RWPE1 (cell line): ENCODE data around the gene PELI2.
A peak's percentile ranks its signal among the peaks of the same experiment; 100 is the strongest.

Experiments used
- CTCF ChIA-PET: fragments of 350-600 bp; sonication (Branson Sonifier 250); formaldehyde crosslinking; extraction: SDS; loops from one replicate; lab custom pipeline; 2021; lab: Yijun Ruan, JAX
- POLR2A ChIA-PET: fragments of 400-600 bp; formaldehyde crosslinking; extraction: SDS; loops from one replicate; lab custom pipeline; 2020; ENCODE audit warnings: antibody characterized with exemption; ENCODE audit not compliant: low non-redundant PET; lab: Yijun Ruan, JAX
- DNase-seq: peaks from one replicate; pipeline ENCODE4 v3.0.0; 2012; ENCODE audit warnings: low spot score
- H3K27ac ChIP-seq: fragments of 450-650 bp; 2 replicates; pipeline ENCODE4 v1.5.1; 2017
- TF ChIP-seq, protein P1 (sequence below): fragments of 450-650 bp; conservative IDR thresholded peaks from 2 replicates; pipeline ENCODE4 v1.5.1; 2017; ENCODE audit warnings: low read depth, mild to moderate bottlenecking

The PELI2 gene

DNA sequence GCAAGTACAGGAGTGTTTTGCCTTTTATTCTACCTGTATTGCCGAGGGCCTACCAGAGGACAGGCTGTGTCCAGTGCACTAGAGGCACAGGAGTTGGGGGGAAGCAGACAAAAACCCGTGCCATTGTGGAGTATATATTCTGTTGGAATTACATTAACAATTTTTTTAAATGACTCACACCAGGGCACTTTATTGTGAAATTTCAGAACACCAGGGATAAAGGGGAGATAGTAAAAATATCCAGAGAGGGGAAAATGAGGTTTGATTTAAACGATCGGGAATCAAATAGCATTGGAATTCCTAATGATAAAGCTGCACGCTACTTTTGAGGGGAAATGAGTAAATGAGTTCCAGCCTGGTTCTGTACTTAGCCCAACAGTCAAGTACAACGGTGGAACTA is 123.2 kb downstream of the PELI2 start:
- DNase-seq, result no peak
- TF ChIP-seq, protein P1, sequence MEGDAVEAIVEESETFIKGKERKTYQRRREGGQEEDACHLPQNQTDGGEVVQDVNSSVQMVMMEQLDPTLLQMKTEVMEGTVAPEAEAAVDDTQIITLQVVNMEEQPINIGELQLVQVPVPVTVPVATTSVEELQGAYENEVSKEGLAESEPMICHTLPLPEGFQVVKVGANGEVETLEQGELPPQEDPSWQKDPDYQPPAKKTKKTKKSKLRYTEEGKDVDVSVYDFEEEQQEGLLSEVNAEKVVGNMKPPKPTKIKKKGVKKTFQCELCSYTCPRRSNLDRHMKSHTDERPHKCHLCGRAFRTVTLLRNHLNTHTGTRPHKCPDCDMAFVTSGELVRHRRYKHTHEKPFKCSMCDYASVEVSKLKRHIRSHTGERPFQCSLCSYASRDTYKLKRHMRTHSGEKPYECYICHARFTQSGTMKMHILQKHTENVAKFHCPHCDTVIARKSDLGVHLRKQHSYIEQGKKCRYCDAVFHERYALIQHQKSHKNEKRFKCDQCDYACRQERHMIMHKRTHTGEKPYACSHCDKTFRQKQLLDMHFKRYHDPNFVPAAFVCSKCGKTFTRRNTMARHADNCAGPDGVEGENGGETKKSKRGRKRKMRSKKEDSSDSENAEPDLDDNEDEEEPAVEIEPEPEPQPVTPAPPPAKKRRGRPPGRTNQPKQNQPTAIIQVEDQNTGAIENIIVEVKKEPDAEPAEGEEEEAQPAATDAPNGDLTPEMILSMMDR, result no peak
- ChIA-PET CTCF (no interaction called here), POLR2A (no interaction called here)
- no peak overlapping the region for H3K27ac ChIP-seq

DNA sequence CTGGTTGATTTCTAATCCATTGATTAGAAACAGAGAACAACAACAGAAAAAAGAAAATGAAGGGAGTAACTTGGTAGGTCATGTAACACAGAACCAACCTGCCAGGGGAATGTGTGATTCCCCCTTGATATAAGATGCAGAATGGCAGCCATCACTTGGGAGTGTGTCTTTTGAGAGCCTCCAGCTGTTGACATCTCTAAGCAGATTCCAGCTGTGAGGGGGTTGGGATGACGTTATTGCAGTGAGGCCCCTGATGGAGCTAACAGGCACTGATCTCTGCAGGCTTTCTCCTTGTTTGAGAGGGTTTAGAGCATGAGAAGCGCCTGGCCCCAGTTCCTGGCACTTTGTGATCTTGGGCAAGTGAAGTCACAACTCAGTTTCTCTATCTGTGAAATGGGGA is 124.9 kb downstream of the PELI2 start:
- ChIA-PET CTCF (interaction anchor here (0.6 kb wide), 1 partner anchor 812 kb away, joined by 3 read pairs; no protein-coding TSS in a partner anchor), POLR2A (no interaction called here)
- H3K27ac ChIP-seq, result no peak overlapping the region
- DNase-seq, result no peak
- TF ChIP-seq, protein P1, result no peak

DNA sequence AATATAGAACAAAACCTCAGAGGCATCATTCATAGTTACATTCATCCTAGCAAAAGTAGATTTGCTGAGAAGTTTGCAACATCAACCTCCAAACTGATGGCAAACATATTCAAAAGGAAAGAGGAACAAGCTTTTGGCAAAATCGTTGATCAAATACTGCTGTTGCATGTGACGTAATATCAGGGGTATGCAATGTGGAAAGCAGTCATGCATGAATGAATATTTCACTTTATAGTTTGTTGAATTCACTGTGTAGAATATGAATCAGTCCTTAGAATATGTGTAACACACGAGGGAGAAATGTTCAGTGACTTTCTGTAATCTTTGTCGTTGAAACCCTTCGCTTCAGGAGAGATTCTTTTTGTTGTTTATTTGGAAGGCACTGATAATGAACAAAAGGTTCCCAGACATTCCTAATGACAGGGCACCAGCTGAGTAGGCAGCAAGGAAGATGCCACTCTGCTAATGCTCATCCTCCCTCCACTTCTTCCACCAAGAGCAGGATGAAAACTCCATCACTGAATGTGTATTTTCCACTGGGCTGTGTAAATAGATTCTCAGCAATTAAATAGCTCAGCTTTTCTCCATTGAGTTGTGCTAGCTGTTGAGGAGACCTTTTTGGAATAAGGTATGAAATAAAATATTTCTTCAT is 126.1 kb downstream of the PELI2 start:
- H3K27ac ChIP-seq, result no peak overlapping the region
- ChIA-PET POLR2A (no interaction called here), CTCF (interaction anchor here (0.7 kb wide), 1 partner anchor 110 kb away, joined by 3 read pairs; no protein-coding TSS in a partner anchor)
- DNase-seq, result no peak
- TF ChIP-seq, protein P1, result no peak

DNA sequence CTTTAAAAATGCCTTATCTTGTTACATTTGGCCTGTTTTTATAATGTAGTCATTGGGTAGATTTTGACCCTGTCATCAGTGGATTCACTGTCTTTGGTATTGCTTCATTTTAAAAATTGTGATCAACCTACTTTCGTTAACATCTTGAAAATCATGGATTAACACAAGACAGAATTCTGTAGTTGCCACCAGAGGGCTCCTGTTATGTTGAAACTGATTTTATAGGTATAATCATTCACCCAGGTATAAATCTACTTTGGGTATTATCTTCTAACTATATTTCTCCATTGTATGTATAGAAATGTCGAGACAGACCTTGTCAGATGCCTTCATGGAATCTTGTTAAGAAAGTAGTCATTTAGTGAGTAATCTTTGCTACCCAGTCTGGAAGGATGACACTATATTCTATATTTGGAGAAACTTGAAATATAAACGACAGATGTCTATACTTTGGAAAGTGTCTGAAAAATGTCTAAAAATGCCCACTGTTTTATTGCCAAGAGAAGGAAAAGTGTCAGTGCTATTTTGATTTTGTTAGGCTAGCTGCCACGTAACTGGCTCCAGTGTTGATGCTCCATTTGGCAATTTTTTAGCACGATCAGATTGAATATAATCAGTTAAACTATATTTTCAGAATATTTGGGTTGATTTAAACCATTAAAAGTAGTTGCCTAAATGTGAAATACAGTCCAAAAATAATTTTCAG is 129.4 kb downstream of the PELI2 start:
- ChIA-PET POLR2A (no interaction called here), CTCF (no interaction called here)
- H3K27ac ChIP-seq, result no peak overlapping the region
- TF ChIP-seq, protein P1, result peak; percentile 39
- DNase-seq, result peak; percentile 12

- no peak for DNase-seq
- ChIA-PET CTCF (interaction anchor here (0.6 kb wide), 2 partner anchors 188 to 1044 kb away, joined by 3 to 4 read pairs; no protein-coding TSS in a partner anchor), POLR2A (no interaction called here)
- TF ChIP-seq, protein P1, result no peak
- H3K27ac ChIP-seq, result no peak overlapping the region
Measured at GRCh38 chr14:56248442-56248841, 130.2 kb downstream of the PELI2 start.

DNA sequence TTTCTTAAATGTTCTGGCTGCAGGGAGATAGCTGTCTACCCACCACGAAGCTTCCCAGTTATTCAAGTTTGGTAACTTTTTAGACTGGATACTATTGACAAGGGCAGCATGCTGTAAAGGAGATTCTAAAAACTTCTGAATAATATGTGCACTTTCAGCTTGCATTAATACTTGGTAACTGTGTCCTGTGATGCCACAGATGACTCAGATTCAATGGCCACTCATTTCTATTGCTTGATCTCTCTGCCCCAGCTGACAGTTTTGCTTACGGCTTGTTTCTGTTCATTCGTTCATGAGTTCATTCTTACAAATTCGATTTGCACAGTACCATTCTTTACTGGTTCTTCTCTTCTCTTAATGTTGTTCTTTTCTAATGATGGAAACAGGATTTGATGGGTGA is 142.8 kb downstream of the PELI2 start:
- H3K27ac ChIP-seq, result no peak overlapping the region
- DNase-seq, result no peak
- POLR2A ChIA-PET, result interaction anchor here (0.6 kb wide), 1 partner anchor 142 kb away, joined by 4 read pairs; no protein-coding TSS in a partner anchor
- CTCF ChIA-PET, result interaction anchor here (0.6 kb wide), 2 partner anchors 65 to 467 kb away, joined by 3 read pairs; no protein-coding TSS in a partner anchor
- TF ChIP-seq, protein P1, result no peak
